H9 (cell line): ENCODE data around the gene PRICKLE1. TPM values are rescaled to one million over a fixed set of nuclear protein-coding genes. Genes with fewer than 3 reads are reported as not detected.

ENCODE experiments used
- DNase-seq: peaks from one replicate; pipeline ENCODE4 v3.0.0-alpha.2; 2017
- H2AFZ ChIP-seq: one replicate; pipeline ENCODE4 v1.6.1; 2013; ENCODE audit warnings: mild to moderate bottlenecking, low read length, control low read depth, moderate library complexity
- H2AK5ac ChIP-seq: 2 replicates; pipeline ENCODE4 v1.6.1; 2013; ENCODE audit warnings: low read length, control low read depth, mixed read lengths; ENCODE audit not compliant: insufficient read length
- H2BK120ac ChIP-seq: one replicate; pipeline ENCODE4 v1.6.1; 2013; ENCODE audit warnings: low read depth, mild to moderate bottlenecking, low read length, control low read depth, inconsistent platforms; ENCODE audit not compliant: poor library complexity, severe bottlenecking
- H2BK12ac ChIP-seq: 2 replicates; pipeline ENCODE4 v1.6.1; 2013; ENCODE audit warnings: low read length, control low read depth, mixed read lengths, low read depth; ENCODE audit not compliant: insufficient read length
- H2BK15ac ChIP-seq: 2 replicates; pipeline ENCODE4 v1.6.1; 2013; ENCODE audit warnings: low read depth, low read length, control low read depth
- H2BK20ac ChIP-seq: one replicate; pipeline ENCODE4 v1.6.1; 2013; ENCODE audit warnings: low read depth, mild to moderate bottlenecking, low read length, control low read depth, inconsistent platforms; ENCODE audit not compliant: poor library complexity, severe bottlenecking
- H2BK5ac ChIP-seq: 2 replicates; pipeline ENCODE4 v1.6.1; 2013; ENCODE audit warnings: low read length, control low read depth, mixed read lengths; ENCODE audit not compliant: insufficient read length
- H3K14ac ChIP-seq: 2 replicates; pipeline ENCODE4 v1.6.1; 2013; ENCODE audit warnings: low read length, control low read depth; ENCODE audit not compliant: insufficient read depth
- H3K18ac ChIP-seq: 2 replicates; pipeline ENCODE4 v1.6.1; 2013; ENCODE audit warnings: low read depth, mild to moderate bottlenecking, mixed read lengths, low read length, control low read depth; ENCODE audit not compliant: insufficient read length
- H3K23ac ChIP-seq: 2 replicates; pipeline ENCODE4 v1.6.1; 2013; ENCODE audit warnings: low read length, control low read depth, mixed read lengths, low read depth; ENCODE audit not compliant: insufficient read length
- H3K23me2 ChIP-seq: 2 replicates; pipeline ENCODE4 v1.6.1; 2013; ENCODE audit warnings: low read depth, mild to moderate bottlenecking, mixed read lengths, low read length, control low read depth; ENCODE audit not compliant: insufficient read length, poor library complexity, severe bottlenecking
- H3K27ac ChIP-seq: 2 replicates; pipeline ENCODE4 v1.5.1; 2013; ENCODE audit warnings: low read length, control low read depth, mixed read lengths, low read depth; ENCODE audit not compliant: insufficient read length
- H3K27me3 ChIP-seq: 2 replicates; pipeline ENCODE4 v1.6.1; 2013; ENCODE audit warnings: low read length, control low read depth, inconsistent platforms; ENCODE audit not compliant: insufficient read depth
- H3K4ac ChIP-seq: 2 replicates; pipeline ENCODE4 v1.6.1; 2013; ENCODE audit warnings: low read depth, mild to moderate bottlenecking, control low read depth, inconsistent platforms, low read length, moderate library complexity
- H3K4me1 ChIP-seq: 2 replicates; pipeline ENCODE4 v1.6.1; 2013; ENCODE audit warnings: low read length, control low read depth, inconsistent platforms; ENCODE audit not compliant: insufficient read depth
- H3K4me2 ChIP-seq: 2 replicates; pipeline ENCODE4 v1.6.1; 2013; ENCODE audit warnings: low read length, control low read depth, mixed read lengths; ENCODE audit not compliant: insufficient read length, insufficient read depth
- H3K56ac ChIP-seq: 2 replicates; pipeline ENCODE4 v1.6.1; 2013; ENCODE audit warnings: low read depth, mild to moderate bottlenecking, mixed read lengths, low read length, control low read depth; ENCODE audit not compliant: insufficient read length
- H3K79me1 ChIP-seq: 2 replicates; pipeline ENCODE4 v1.6.1; 2013; ENCODE audit warnings: low read depth, mild to moderate bottlenecking, moderate library complexity, low read length, control low read depth, inconsistent platforms; ENCODE audit not compliant: insufficient read depth, poor library complexity, severe bottlenecking
- H3K79me2 ChIP-seq: 2 replicates; pipeline ENCODE4 v1.6.1; 2013; ENCODE audit warnings: low read length, control low read depth, inconsistent platforms; ENCODE audit not compliant: insufficient read depth
- H3K9ac ChIP-seq: 2 replicates; pipeline ENCODE4 v1.6.1; 2013; ENCODE audit warnings: low read length, control low read depth, mixed read lengths; ENCODE audit not compliant: insufficient read length; ENCODE audit errors: extremely low read depth
- H3K9me3 ChIP-seq: one replicate; pipeline ENCODE4 v1.6.1; 2013; ENCODE audit warnings: low read depth, low read length, inconsistent platforms; ENCODE audit not compliant: control insufficient read depth
- H3T11ph ChIP-seq: one replicate; pipeline ENCODE4 v1.6.1; 2013; ENCODE audit warnings: mild to moderate bottlenecking, low read length, control low read depth, inconsistent platforms
- H4K20me1 ChIP-seq: one replicate; pipeline ENCODE4 v1.6.1; 2013; ENCODE audit not compliant: control insufficient read depth, insufficient read length, insufficient read depth
- H4K5ac ChIP-seq: 2 replicates; pipeline ENCODE4 v1.6.1; 2013; ENCODE audit warnings: low read depth, mild to moderate bottlenecking, mixed read lengths, low read length, control low read depth; ENCODE audit not compliant: insufficient read length
- H4K8ac ChIP-seq: replicated peaks from 2 replicates; pipeline ENCODE4 v1.6.1; 2013; ENCODE audit warnings: low read length, control low read depth, mixed read lengths, low read depth; ENCODE audit not compliant: insufficient read length
- H4K91ac ChIP-seq: 2 replicates; pipeline ENCODE4 v1.6.1; 2013; ENCODE audit warnings: low read depth, mild to moderate bottlenecking, moderate library complexity, mixed read lengths, low read length, control low read depth; ENCODE audit not compliant: insufficient read length
- H3K27ac Mint-ChIP-seq, 3 experiments: 2 replicates in 2 of 3; 3 replicates in 1 of 3; pipeline ENCODE4 v1.8.0; 2020 to 2021; ENCODE audit warnings: mixed read lengths in 3 of 3, mild to moderate bottlenecking in 1 of 3, moderate library complexity in 1 of 3
- H3K27me3 Mint-ChIP-seq: 2 replicates; pipeline ENCODE4 v1.8.0; 2021; ENCODE audit warnings: low read depth, mild to moderate bottlenecking, moderate library complexity, mixed read lengths
- H3K36me3 Mint-ChIP-seq, 3 experiments: 2 replicates in 2 of 3; 3 replicates in 1 of 3; pipeline ENCODE4 v1.8.0; 2020 to 2021; ENCODE audit warnings: low read depth in 3 of 3, mixed read lengths in 3 of 3; ENCODE audit not compliant: insufficient read depth in 1 of 3
- H3K4me1 Mint-ChIP-seq, 2 experiments: 2 replicates each; pipeline ENCODE4 v1.8.0; 2020; ENCODE audit warnings: mixed read lengths in 2 of 2
- H3K4me3 Mint-ChIP-seq, 2 experiments: 2 replicates in 1 of 2; 3 replicates in 1 of 2; pipeline ENCODE4 v1.8.0; 2020 to 2021; ENCODE audit warnings: mild to moderate bottlenecking in 2 of 2, mixed read lengths in 2 of 2, moderate library complexity in 1 of 2
- H3K9me3 Mint-ChIP-seq, 2 experiments: 2 replicates in 1 of 2; 3 replicates in 1 of 2; pipeline ENCODE4 v1.8.0; 2020; ENCODE audit warnings: mild to moderate bottlenecking in 2 of 2, mixed read lengths in 2 of 2, moderate library complexity in 1 of 2
- CTCF ChIP-seq: fragments of 200-600 bp; sonication (generic); conservative IDR thresholded peaks from 3 replicates; pipeline ENCODE4 v1.8.0; 2021; ENCODE audit warnings: antibody characterized with exemption, mild to moderate bottlenecking
- WGBS: extraction: QIAGEN DNeasy Blood & Tissue Kit; methylation state at CpG from one replicate; pipeline ENCODE4 v1.1.7; 2013; ENCODE audit warnings: missing lambda C conversion rate, low lambda C conversion rate, mixed read lengths; ENCODE audit not compliant: insufficient read length; ENCODE audit errors: extremely low coverage; 5-methylcytosine and 5-hydroxymethylcytosine counted together
- total RNA-seq: library from RNA; stranded (reverse); gene quantifications from 2 replicates; pipeline ENCODE4 v1.2.1, GENCODE V29; 2021

Gene PRICKLE1
- total RNA-seq, 1 experiment from 2014 or later: 20.5 TPM

- H3K9me3 Mint-ChIP-seq: no peaks in the 10 kb centered on the region
- H2AFZ ChIP-seq: no peak overlapping the region
Observed at GRCh38 chr12:42410340-42410739, 179.2 kb downstream of the PRICKLE1 start.

More at GRCh38 chr12:42410340-42410739, 179.2 kb downstream of the PRICKLE1 start:
- Histone ChIP-seq H2AK5ac (no peak overlapping the region), H3K23ac (no peak overlapping the region), H3K9me3 (no peaks in the 10 kb centered on the region), H3K4ac (no peak overlapping the region), H3K27me3 (no peaks in the 10 kb centered on the region), H3K79me1 (no peaks in the 10 kb centered on the region), H2BK120ac (no peak overlapping the region), H3K23me2 (no peaks in the 10 kb centered on the region), H3K27ac (no peak overlapping the region), H3T11ph (no peak overlapping the region), H2BK12ac (no peak overlapping the region), H4K5ac (no peak overlapping the region), H2BK20ac (no peak overlapping the region), H2BK5ac (no peak overlapping the region), H3K9ac (no peak overlapping the region), H3K18ac (no peak overlapping the region), H3K4me2 (no peak overlapping the region), H3K79me2 (no peaks in the 10 kb centered on the region), H3K56ac (no peak overlapping the region), H2BK15ac (no peak overlapping the region), H3K4me1 (no peaks in the 10 kb centered on the region), H3K14ac (no peak overlapping the region), H4K8ac (no peak overlapping the region), H4K91ac (no peak overlapping the region), H4K20me1 (no peaks in the 10 kb centered on the region)
- Mint-ChIP-seq H3K36me3 (peaks cover 0 to 10% (median 8%) of the 10 kb centered on the region in 3 experiments; a peak in 2 of 7 replicates), H3K4me1 (0 out of 4 replicates have a peak, but pooled peaks cover 0 to 5% of the 10 kb centered on the region in 2 experiments), H3K27me3 (no peaks in the 10 kb centered on the region), H3K27ac (no peak overlapping the region), H3K4me3 (no peak overlapping the region)
- no peak for TF ChIP-seq CTCF
- DNase-seq: no peak
- no CpG with 5 or more reads among the region's 1 CpG for whole genome bisulfite sequencing
